AG10803 (cell line): ENCODE data around the gene CAV2.

Experiments
- DNase-seq: peaks from one replicate; pipeline ENCODE4 v3.0.0; 2010; ENCODE audit warnings: low read depth
- H3K4me3 ChIP-seq: 2 replicates; pipeline ENCODE4 v1.5.1; 2011; ENCODE audit warnings: mild to moderate bottlenecking, low read length, control low read depth
- TF ChIP-seq, protein P1 (sequence below): conservative IDR thresholded peaks from 2 replicates; pipeline ENCODE4 v1.5.1; 2011; ENCODE audit warnings: mild to moderate bottlenecking, low read length, control low read depth, inconsistent platforms

Gene CAV2

GRCh38 chr7:116502201-116503096, 2.9 kb downstream of the CAV2 start:
- TF ChIP-seq, protein P1, sequence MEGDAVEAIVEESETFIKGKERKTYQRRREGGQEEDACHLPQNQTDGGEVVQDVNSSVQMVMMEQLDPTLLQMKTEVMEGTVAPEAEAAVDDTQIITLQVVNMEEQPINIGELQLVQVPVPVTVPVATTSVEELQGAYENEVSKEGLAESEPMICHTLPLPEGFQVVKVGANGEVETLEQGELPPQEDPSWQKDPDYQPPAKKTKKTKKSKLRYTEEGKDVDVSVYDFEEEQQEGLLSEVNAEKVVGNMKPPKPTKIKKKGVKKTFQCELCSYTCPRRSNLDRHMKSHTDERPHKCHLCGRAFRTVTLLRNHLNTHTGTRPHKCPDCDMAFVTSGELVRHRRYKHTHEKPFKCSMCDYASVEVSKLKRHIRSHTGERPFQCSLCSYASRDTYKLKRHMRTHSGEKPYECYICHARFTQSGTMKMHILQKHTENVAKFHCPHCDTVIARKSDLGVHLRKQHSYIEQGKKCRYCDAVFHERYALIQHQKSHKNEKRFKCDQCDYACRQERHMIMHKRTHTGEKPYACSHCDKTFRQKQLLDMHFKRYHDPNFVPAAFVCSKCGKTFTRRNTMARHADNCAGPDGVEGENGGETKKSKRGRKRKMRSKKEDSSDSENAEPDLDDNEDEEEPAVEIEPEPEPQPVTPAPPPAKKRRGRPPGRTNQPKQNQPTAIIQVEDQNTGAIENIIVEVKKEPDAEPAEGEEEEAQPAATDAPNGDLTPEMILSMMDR: no peak
- DNase-seq: no peak
- H3K4me3 ChIP-seq: peak overlapping the region; percentile 88; the same call in 1 of the 2 replicates

- DNase-seq: no peak
- TF ChIP-seq, protein P1: no peak
- no peak overlapping the region for H3K4me3 ChIP-seq
These were observed 4.3 kb downstream of the CAV2 start for GRCh38 chr7:116503835-116504234.

DNA sequence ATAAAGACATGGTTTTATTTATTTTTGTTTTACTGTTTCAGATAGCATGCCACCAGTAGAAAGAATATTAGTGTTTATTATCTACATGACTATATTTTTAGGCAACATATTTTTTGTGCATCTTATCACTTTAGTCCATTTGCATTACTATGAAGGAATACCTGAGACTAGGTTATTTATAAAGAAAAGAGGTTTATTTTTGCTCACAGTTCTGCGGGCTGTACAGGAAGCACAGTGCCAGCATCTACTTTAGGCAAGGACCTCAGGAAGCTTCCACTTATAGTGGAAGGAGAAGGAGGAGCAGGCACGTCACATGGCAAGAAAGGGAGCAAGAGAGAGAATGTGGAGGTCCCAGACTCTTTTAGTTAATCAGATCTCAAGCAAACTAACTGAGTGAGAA, 5.7 kb downstream of the CAV2 start:
- TF ChIP-seq, protein P1: no peak
- DNase-seq: no peak
- H3K4me3 ChIP-seq: no peak overlapping the region

DNA sequence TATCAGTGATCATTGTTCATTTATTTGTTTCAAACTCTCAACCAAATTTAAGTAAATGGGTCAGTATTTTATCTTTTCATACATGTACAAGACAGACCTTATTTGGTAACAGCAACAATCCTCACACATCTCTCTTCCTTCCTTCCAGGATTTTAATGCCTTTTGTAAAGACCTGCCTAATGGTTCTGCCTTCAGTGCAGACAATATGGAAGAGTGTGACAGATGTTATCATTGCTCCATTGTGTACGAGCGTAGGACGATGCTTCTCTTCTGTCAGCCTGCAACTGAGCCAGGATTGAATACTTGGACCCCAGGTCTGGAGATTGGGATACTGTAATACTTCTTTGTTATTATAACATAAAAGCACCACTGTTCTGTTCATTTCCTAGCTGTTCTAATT, 6.3 kb downstream of the CAV2 start:
- TF ChIP-seq, protein P1: no peak
- H3K4me3 ChIP-seq: no peak overlapping the region
- no peak for DNase-seq

GRCh38 chr7:116509982-116510579, 10.5 kb downstream of the CAV2 start:
- no peak overlapping the region for H3K4me3 ChIP-seq
- TF ChIP-seq, protein P1: no peak
- peak; percentile 40 for DNase-seq

DNA sequence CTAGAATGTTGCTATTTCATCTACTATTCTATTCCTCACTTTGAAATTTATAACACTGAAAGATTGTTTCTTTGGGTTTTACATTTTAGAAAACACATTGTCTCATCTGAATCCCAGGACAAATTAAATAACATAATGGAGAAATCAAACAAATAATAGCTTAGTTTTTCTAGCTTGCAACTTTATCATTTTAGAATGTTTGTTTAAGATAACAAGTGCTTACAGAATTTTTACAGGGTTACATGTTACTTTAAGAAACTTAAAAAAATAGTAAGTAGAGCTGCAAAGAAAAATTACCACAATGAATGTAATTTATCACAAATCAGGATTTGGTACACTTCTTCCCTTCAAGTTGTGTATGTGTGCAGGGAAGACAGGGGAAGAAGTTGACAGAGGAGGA, 11.3 kb downstream of the CAV2 start:
- DNase-seq: no peak
- TF ChIP-seq, protein P1: no peak
- H3K4me3 ChIP-seq: no peak overlapping the region
